GM12878 (cell line): ENCODE measurements around the gene UBE2O.

ENCODE experiments used
- BHLHE40 ChIP-seq, 2 experiments: fragments of 450-650 bp in 1 of 2; IDR thresholded peaks; 2 replicates each; pipeline ENCODE4 v1.6.1; 2011 to 2017; ENCODE audit warnings: low read depth in 2 of 2, borderline replicate concordance in 1 of 2, improper control_type of control experiment in 1 of 2, low read length in 1 of 2, mild to moderate bottlenecking in 1 of 2
- EZH2 ChIP-seq: IDR thresholded peaks from 2 replicates; pipeline ENCODE4 v1.6.1; 2012; ENCODE audit warnings: low read depth, mild to moderate bottlenecking, control low read depth, inconsistent platforms, low read length, borderline replicate concordance; ENCODE audit not compliant: control insufficient read depth
- RAD21 ChIP-seq: IDR thresholded peaks from 2 replicates; pipeline ENCODE4 v1.6.1; 2011; ENCODE audit warnings: mild to moderate bottlenecking, low read depth, low read length, moderate library complexity; ENCODE audit not compliant: insufficient read depth
- RBBP5 ChIP-seq: fragments of 200-600 bp; sonication (generic); conservative IDR thresholded peaks from 2 replicates; pipeline ENCODE4 v1.6.1; 2016
- TCF7 ChIP-seq: IDR thresholded peaks from 2 replicates; pipeline ENCODE4 v1.6.1; 2014; ENCODE audit warnings: antibody characterized with exemption, borderline replicate concordance
- ZSCAN29 ChIP-seq: fragments of 450-650 bp; IDR thresholded peaks from 2 replicates; pipeline ENCODE4 v1.6.1; 2017; ENCODE audit warnings: mild to moderate bottlenecking, moderate library complexity
- ZZZ3 ChIP-seq: IDR thresholded peaks from 2 replicates; pipeline ENCODE4 v1.6.1; 2011; ENCODE audit warnings: low read depth; ENCODE audit not compliant: control insufficient read depth, insufficient read length
- TF ChIP-seq, protein P1 (sequence below): fragments of 450-650 bp; IDR thresholded peaks from 2 replicates; pipeline ENCODE4 v1.6.1; 2017; ENCODE audit warnings: antibody characterized with exemption, mild to moderate bottlenecking, moderate library complexity
- TF ChIP-seq, protein P2 (sequence below), 3 experiments: IDR thresholded peaks in 2 of 3; conservative IDR thresholded peaks in 1 of 3; 2 replicates each; pipeline ENCODE4 v1.5.1; 2011; ENCODE audit warnings: low read depth in 3 of 3, low read length in 3 of 3, mild to moderate bottlenecking in 3 of 3, control low read depth in 2 of 3, moderate library complexity in 2 of 3, inconsistent platforms in 1 of 3, mixed read lengths in 1 of 3; ENCODE audit not compliant: control insufficient read depth in 2 of 3, insufficient read depth in 1 of 3; ENCODE audit errors: extremely low read depth in 1 of 3
- TF ChIP-seq, protein P3 (sequence below): IDR thresholded peaks from 2 replicates; pipeline ENCODE4 v1.6.1; 2011; ENCODE audit warnings: low read depth, mild to moderate bottlenecking, low read length, moderate library complexity, borderline replicate concordance; ENCODE audit errors: extremely low read depth

DNA sequence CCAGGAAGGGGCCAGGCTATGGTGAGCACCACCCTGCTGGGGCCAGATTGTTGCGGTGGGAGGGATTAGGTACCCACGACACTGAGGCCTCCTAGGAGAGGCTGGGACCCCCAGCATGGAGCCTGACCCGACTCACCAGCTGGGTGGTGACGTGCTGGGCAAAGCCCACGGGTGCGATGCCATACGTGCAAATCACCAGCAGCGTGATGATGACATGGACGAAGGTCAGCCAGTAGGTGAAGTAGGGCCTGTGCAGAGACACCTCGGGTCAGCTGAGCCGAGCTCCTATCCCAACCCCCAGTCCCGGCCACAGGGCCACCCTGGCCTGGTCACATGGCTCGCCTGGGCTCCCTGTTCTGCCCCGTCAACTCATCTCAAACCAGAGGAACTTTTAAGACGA lies 21.9 kb upstream of the UBE2O start:
- TF ChIP-seq, protein P1, sequence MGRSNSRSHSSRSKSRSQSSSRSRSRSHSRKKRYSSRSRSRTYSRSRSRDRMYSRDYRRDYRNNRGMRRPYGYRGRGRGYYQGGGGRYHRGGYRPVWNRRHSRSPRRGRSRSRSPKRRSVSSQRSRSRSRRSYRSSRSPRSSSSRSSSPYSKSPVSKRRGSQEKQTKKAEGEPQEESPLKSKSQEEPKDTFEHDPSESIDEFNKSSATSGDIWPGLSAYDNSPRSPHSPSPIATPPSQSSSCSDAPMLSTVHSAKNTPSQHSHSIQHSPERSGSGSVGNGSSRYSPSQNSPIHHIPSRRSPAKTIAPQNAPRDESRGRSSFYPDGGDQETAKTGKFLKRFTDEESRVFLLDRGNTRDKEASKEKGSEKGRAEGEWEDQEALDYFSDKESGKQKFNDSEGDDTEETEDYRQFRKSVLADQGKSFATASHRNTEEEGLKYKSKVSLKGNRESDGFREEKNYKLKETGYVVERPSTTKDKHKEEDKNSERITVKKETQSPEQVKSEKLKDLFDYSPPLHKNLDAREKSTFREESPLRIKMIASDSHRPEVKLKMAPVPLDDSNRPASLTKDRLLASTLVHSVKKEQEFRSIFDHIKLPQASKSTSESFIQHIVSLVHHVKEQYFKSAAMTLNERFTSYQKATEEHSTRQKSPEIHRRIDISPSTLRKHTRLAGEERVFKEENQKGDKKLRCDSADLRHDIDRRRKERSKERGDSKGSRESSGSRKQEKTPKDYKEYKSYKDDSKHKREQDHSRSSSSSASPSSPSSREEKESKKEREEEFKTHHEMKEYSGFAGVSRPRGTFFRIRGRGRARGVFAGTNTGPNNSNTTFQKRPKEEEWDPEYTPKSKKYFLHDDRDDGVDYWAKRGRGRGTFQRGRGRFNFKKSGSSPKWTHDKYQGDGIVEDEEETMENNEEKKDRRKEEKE, result no peak
- no peak for TF ChIP-seq ZSCAN29
- TF ChIP-seq, protein P2, sequence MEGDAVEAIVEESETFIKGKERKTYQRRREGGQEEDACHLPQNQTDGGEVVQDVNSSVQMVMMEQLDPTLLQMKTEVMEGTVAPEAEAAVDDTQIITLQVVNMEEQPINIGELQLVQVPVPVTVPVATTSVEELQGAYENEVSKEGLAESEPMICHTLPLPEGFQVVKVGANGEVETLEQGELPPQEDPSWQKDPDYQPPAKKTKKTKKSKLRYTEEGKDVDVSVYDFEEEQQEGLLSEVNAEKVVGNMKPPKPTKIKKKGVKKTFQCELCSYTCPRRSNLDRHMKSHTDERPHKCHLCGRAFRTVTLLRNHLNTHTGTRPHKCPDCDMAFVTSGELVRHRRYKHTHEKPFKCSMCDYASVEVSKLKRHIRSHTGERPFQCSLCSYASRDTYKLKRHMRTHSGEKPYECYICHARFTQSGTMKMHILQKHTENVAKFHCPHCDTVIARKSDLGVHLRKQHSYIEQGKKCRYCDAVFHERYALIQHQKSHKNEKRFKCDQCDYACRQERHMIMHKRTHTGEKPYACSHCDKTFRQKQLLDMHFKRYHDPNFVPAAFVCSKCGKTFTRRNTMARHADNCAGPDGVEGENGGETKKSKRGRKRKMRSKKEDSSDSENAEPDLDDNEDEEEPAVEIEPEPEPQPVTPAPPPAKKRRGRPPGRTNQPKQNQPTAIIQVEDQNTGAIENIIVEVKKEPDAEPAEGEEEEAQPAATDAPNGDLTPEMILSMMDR (IDR thresholded peaks at IDR 0.05 in 2 of 3, conservative IDR thresholded peaks at IDR 0.05 in 1 of 3; ENCODE audit: control insufficient read depth in 2 of 3, extremely low read depth in 1 of 3, insufficient read depth in 1 of 3, low read depth in 3 of 3, low read length in 3 of 3), result no peak
- TF ChIP-seq, protein P3, sequence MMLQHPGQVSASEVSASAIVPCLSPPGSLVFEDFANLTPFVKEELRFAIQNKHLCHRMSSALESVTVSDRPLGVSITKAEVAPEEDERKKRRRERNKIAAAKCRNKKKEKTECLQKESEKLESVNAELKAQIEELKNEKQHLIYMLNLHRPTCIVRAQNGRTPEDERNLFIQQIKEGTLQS, result no peak
- no peak for TF ChIP-seq RBBP5
- no peak for TF ChIP-seq ZZZ3
- no peak for TF ChIP-seq BHLHE40 (IDR thresholded peaks at IDR 0.05; ENCODE audit: borderline replicate concordance in 1 of 2, low read depth in 2 of 2, low read length in 1 of 2)
- TF ChIP-seq RAD21, result no peak
- no peak for TF ChIP-seq TCF7
- TF ChIP-seq EZH2, result no peak
